GM18498 (cell line): Measurements from ENCODE around the gene B4GALNT3.

Experiments used
- ATAC-seq: cut with Tn5 transposase; IDR thresholded peaks from one replicate; pipeline ENCODE4 v1.9.1; 2021; ENCODE audit warnings: mild to moderate bottlenecking, moderate library complexity; ENCODE audit not compliant: unreplicated experiment

Gene B4GALNT3

GRCh38 chr12:507391-507796, 47.7 kb downstream of the B4GALNT3 start:
- ATAC-seq, result no peak

- no peak for ATAC-seq
Measured at GRCh38 chr12:508145-508544, 48.4 kb downstream of the B4GALNT3 start.

DNA sequence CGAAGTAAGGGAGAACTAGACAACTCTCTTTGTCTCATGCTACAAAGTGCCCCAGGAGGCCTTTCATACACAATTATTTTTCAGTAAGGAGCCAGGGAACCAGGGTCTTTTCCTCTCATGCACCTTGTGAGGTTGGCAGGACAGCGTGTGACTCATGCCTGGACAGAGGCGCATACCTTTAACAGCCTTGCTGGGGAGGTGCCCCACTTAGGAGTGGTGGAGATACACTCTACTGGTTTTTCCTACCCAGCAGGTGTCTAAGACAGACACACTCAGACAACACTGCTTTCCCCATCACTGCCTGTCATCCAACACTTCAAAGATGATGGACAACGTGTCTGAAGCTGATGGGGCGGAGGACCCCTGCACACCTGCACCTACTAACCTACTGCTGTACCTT, 49.1 kb downstream of the B4GALNT3 start:
- no peak for ATAC-seq

- ATAC-seq, result no peak
Measured at GRCh38 chr12:509500-509899, 49.8 kb downstream of the B4GALNT3 start.

DNA sequence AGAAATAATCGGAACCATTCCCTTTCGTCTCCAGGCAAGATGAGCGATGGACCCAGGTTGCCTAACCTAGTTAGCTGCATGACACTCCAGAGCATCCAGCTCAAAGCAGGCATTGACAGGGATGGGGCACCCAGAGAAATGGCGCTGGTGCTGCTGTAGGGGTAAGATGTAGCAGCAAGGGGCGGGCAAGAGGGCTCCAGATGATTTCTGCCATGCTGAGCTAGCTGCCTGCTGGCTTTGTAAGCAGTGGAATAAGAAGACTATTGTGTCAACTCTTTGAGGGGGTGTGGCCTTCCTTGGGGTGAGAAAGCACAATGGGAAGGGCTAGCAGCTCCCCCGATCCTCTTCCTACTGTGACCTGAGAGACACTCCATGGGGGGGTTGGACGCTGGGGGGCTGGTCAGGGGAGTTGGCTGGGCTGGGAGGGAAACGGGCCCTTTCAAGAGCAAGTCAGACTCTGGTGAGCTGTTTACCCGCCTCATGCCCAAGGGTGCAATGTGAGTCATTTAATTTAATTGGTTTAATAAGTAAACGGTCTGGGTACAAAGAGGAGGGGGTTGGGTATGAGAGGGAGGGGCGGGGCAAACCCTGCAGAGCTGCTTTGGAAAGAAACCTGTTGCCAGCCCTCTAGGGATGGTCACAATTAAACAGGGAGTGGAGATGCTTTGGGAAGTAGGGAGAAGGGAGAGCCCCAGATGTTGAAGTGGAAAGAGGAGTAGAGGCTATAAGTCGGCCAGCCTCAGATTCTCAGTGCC, 50.5 kb downstream of the B4GALNT3 start:
- no peak for ATAC-seq

DNA sequence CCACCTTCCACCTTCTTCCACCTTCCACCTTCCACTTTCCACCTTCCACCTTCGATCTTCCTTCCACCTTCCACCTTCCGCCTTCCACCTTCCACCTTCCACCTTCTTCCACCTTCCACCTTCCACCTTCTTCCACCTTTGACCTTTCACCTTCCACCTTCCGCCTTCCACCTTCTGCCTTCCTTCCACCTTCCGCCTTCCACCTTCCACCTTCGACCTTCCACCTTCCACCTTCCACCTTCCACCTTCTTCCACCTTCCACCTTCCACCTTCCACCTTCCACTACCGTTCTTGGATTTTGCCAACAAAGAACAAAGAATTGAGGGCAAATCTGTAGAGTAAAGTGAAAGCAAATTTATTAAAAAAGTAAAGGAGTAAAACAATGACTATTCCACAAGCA, 53.2 kb downstream of the B4GALNT3 start:
- ATAC-seq, result no peak

GRCh38 chr12:513446-513845, 53.7 kb downstream of the B4GALNT3 start:
- ATAC-seq, result no peak

DNA sequence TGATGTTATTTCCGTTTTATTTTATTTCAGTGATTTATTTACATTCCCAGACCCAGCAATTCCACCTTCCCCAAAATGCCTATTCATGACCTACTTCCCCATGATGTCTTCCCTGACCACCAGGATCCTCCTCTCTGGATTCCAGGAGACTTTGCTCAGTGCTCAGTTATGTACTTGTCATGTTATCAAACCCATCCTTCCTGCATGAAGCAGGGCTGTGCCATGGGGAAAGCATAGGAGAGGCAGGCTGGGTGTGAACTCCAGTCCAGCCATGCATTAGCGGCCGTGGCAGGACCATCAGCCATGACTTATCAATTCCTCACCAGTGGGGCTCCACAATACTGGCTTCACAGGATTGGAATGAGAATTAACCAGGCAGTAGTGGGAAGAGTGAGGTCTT, 57.8 kb downstream of the B4GALNT3 start:
- no peak for ATAC-seq

DNA sequence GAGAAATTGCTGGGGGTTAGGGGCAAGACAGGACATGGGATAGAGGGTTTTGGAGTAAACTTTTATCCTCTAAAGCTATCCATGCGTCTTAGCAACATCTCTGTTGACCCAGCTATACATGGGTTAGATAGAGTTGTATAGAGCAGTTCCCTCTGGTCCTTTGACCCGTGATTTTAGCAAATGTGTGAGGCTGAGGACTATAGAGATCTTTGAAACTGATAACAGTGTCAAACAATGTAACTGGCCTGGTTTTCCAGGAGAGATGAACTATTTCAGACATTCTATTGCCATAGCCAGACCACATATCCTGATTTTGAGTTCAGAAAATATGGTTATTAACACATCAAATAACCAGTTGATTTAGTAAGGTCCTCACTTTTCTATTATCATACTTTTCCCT, 60.4 kb downstream of the B4GALNT3 start:
- ATAC-seq, result no peak

GRCh38 chr12:522692-523378, 63.1 kb downstream of the B4GALNT3 start:
- no peak for ATAC-seq

DNA sequence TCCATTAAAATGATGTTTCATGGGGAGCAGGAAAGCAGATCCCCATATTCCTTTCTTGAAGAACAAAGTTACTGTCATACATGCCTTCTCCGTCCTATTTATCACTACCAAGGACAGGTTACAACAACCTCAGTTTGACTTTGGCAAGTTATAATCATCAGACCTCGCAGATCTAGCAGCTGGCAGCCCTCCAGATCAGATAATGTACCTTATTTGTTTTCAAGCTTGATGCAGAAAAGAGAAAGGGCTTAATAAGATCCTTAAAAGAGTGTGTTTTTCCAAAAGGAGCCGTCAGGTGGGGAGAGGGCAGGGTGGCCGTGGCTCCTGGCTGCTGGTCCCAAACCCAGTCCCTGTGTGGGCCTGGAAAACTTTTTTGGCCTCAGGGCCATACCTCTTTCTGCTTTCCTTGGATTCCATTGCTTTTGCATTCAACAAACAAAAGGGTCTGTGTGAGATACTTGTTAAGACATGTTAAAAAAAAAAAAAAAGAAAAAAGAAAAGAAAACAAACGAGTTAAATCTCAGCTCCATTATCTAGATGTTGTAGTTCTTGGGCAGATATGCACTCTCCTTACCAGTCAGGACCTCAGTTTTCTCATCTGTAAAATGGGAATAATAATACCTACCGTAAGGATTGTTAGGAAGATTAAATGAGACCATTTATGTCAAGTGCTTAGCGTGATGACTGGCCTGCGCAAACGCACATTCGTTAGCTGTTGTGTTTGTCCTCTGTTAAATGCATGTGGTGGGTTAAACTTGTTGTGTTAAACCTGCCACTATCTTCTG, 64.6 kb downstream of the B4GALNT3 start:
- no peak for ATAC-seq

DNA sequence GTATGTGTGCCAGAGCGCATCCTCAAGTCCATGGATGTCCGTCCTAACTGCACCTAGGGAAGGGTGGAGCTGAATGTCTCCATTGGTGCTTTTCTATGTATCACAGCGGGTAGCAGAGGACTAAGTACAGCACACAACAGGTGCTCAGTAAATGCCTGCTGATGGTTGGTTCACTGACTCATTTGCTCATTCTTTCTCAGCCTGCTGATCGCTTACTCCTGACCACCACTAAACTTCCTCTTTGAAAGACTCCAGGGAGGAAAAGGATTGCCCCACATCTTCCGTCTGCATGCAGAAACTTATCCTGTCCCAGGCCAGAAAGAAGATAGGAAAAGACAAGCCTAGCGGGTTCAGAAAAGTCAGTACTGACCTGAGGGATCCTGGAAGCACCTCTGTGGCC, 66.3 kb downstream of the B4GALNT3 start:
- no peak for ATAC-seq

DNA sequence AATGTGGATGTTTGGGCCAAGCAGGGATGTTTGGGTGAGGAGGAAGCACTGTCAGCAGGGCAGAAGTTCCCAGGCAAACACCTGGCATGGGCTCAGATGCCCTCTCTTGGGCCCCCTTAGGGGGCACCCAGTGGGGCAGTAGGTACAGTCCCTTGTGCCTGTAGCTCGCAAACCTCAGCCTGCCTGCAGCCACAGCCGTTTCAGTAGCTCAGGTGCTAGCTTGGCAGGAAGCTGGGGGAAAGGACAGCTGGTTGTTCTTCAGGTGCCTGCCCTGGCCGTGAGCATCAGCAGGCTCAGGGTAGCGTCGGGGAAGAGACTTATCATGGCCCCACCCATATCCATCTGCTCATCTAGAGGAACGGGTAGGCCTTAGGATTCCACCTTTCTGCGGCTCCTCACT, 67.5 kb downstream of the B4GALNT3 start:
- ATAC-seq, result no peak

DNA sequence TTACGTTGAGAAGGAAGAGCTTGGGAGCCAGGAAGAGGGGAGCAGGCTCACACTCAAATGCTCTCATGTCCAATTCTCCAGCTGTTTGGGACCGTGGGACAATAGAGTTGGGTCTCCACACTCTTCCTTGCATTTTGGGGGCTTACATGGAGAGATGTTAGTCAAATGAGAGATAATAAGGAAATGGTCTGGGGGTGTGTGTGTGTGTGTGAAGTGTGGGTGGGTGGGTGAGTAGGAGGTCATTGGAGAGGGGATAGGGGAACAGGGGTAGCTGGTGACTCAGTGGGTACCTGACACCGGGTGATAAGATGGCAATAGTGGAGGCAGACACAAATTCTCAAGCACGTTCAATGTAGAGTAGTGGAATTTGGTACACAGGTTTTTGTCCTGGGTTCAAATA, 68.0 kb downstream of the B4GALNT3 start:
- no peak for ATAC-seq

- no peak for ATAC-seq
Measured at GRCh38 chr12:530308-530707, 70.6 kb downstream of the B4GALNT3 start.

GRCh38 chr12:530821-531220, 71.1 kb downstream of the B4GALNT3 start:
- ATAC-seq, result no peak

DNA sequence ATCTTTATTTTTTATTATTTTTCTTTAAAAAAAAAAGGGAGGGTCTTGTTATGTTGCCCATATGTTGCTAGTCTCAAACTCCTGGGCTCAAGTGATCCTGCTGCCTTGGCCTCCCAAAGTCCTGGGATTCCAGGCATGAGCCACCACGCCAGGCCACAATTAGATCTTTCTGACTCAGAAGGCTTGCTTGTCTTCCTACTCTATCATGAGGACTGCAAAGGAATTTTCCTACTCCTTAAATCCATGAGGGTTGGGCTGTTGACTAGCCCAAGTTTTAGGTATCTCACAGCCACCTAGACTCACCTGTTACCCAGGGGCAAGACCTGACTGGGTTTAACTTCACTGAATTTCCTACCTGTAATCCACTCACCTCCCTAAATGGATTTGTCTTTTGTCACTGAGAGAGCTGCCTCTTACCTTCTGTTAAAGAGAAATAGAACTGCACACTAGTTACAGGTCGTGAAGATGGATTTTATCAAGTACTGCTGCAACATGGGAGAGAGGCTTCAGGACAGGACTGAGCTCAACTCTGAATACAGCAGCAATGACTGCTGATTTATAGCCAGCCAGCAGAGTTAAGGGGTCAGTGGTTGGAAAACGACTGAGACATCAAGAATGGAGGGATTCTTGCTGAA, 72.3 kb downstream of the B4GALNT3 start:
- ATAC-seq, result no peak

- ATAC-seq, result no peak
Measured at GRCh38 chr12:532908-533565, 73.3 kb downstream of the B4GALNT3 start.

DNA sequence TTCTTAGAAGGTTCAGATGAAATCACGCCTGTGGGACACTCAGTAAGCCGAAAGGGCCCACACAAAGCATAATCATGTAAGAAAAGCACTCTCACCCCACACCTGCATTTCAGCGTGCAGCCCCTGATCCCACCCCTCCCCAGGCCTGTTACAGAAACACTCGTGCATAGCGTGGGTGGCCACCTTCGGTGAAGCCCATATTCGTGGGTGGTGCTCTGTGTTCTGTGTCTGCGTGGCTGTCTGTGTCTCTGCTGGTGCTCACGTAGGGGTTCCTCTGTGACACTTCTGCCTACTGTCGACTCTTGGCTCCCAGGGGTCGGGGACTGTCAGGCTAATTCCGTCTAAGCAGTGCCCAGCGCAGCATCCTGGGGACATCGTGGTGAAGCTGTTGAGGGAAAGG, 74.0 kb downstream of the B4GALNT3 start:
- ATAC-seq, result no peak

GRCh38 chr12:534216-534615, 74.5 kb downstream of the B4GALNT3 start:
- ATAC-seq, result no peak

DNA sequence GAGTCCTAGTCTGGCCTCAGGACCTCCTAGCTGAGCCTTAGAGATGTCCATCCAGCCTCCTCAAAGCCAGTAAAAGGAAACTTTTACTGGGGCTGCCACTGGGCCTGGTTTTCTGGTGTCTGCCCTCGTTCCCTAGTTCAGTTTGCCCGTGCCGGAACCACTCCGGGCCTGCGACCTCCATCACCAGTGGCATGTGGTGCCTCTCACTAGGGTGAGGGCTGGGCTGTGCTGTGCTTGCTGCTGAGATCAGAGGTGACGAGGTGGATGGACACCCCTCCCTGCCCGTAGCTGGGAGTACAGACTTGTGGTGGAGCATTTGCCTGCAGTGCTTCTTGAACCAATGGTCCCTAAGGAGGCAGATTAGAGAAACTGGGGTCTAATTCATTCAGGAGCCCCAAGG, 75.7 kb downstream of the B4GALNT3 start:
- ATAC-seq, result no peak
